ENCODE results near the gene RGS6.

RGS6 gene

GRCh38 chr14:72600551-72601330 is 668.5 kb downstream of the RGS6 start:
- DNase-seq: no peak

- DNase-seq: no peak
These were observed 671.4 kb downstream of the RGS6 start for GRCh38 chr14:72603639-72604038.

GRCh38 chr14:72604133-72604532 is 671.9 kb downstream of the RGS6 start:
- DNase-seq: no peak

GRCh38 chr14:72605096-72605920 is 673.1 kb downstream of the RGS6 start:
- DNase-seq: no peak

- no peak for DNase-seq
These were observed 673.6 kb downstream of the RGS6 start for GRCh38 chr14:72605921-72606220.

GRCh38 chr14:72606879-72607278 is 674.6 kb downstream of the RGS6 start:
- no peak for DNase-seq

- DNase-seq: no peak
These were observed 675.3 kb downstream of the RGS6 start for GRCh38 chr14:72607386-72608130.

- DNase-seq: peak in 9 of 58 donors; percentile 12 to 51 (median 31)
These were observed 676.4 kb downstream of the RGS6 start for GRCh38 chr14:72608391-72609204.

GRCh38 chr14:72609205-72609916 is 677.1 kb downstream of the RGS6 start:
- no peak for DNase-seq

- no peak for DNase-seq
These were observed 678.0 kb downstream of the RGS6 start for GRCh38 chr14:72610096-72610830.

GRCh38 chr14:72610831-72611200 is 678.6 kb downstream of the RGS6 start:
- DNase-seq: no peak

GRCh38 chr14:72611506-72611905 is 679.3 kb downstream of the RGS6 start:
- no peak for DNase-seq

- peak in 8 of 58 donors; percentile 14 to 68 (median 32) for DNase-seq
These were observed 679.8 kb downstream of the RGS6 start for GRCh38 chr14:72612041-72612440.

GRCh38 chr14:72613231-72613974 is 681.2 kb downstream of the RGS6 start:
- DNase-seq: peak in 2 of 58 donors; percentile 22 to 30

- no peak for DNase-seq
These were observed 681.7 kb downstream of the RGS6 start for GRCh38 chr14:72613975-72614319.

- DNase-seq: no peak
These were observed 682.1 kb downstream of the RGS6 start for GRCh38 chr14:72614365-72614764.

GRCh38 chr14:72614891-72615415 is 682.7 kb downstream of the RGS6 start:
- no peak for DNase-seq

- peak in 4 of 58 donors; percentile 10 to 37 (median 17) for DNase-seq
These were observed 683.4 kb downstream of the RGS6 start for GRCh38 chr14:72615451-72616121.
